SK-N-MC (cell line): ENCODE results near the gene GRAMD1C.

ENCODE experiments used
- DNase-seq: peaks from one replicate; pipeline ENCODE4 v3.0.0-alpha.2; 2011; ENCODE audit warnings: low read depth, low spot score
- H3K27ac ChIP-seq: fragments of 200-600 bp; sonication (generic); 2 replicates; pipeline ENCODE4 v1.5.1; 2016; ENCODE audit warnings: mixed run types
- H3K36me3 ChIP-seq: fragments of 200-600 bp; sonication (generic); 2 replicates; pipeline ENCODE4 v1.6.1; 2017; ENCODE audit warnings: antibody characterized with exemption, low read length, mixed read lengths; ENCODE audit not compliant: insufficient read depth
- H3K4me3 ChIP-seq: fragments of 200-600 bp; sonication (generic); 2 replicates; pipeline ENCODE4 v1.5.1; 2016
- H3K9ac ChIP-seq: fragments of 200-600 bp; sonication (generic); 2 replicates; pipeline ENCODE4 v1.8.0; 2017; ENCODE audit warnings: mixed run types, mixed read lengths; ENCODE audit not compliant: insufficient read length
- H3K9me3 ChIP-seq: fragments of 200-600 bp; sonication (generic); 2 replicates; pipeline ENCODE4 v1.6.1; 2017; ENCODE audit warnings: low read depth, mild to moderate bottlenecking, antibody characterized with exemption, low read length, moderate library complexity, mixed read lengths
- EZH2 ChIP-seq: fragments of 200-600 bp; sonication (generic); IDR thresholded peaks from one replicate; pipeline ENCODE4 v1.6.1; 2017; ENCODE audit warnings: antibody characterized with exemption
- FOXP2 ChIP-seq: optimal IDR thresholded peaks from 2 replicates; pipeline ENCODE3; 2011; ENCODE audit warnings: mild to moderate bottlenecking, moderate library complexity; ENCODE audit not compliant: insufficient read depth; ENCODE audit errors: extremely low read length, control extremely low read depth
- POLR2AphosphoS5 ChIP-seq: IDR thresholded peaks from 2 replicates; pipeline ENCODE4 v1.6.1; 2012; ENCODE audit warnings: mild to moderate bottlenecking, low read depth, low read length, borderline replicate concordance

GRAMD1C gene

GRCh38 chr3:113953677-113954076 is 115.1 kb downstream of the GRAMD1C start:
- H3K4me3 ChIP-seq = no peak overlapping the region
- no peaks in the 10 kb centered on the region for H3K9me3 ChIP-seq
- no peak for DNase-seq
- H3K36me3 ChIP-seq = no peaks in the 10 kb centered on the region
- TF ChIP-seq FOXP2 = no peak
- no peak overlapping the region for H3K27ac ChIP-seq
- H3K9ac ChIP-seq = no peak overlapping the region

- Histone ChIP-seq H3K36me3 (no peaks in the 10 kb centered on the region), H3K9me3 (no peaks in the 10 kb centered on the region), H3K27ac (no peak overlapping the region), H3K4me3 (no peak overlapping the region), H3K9ac (no peak overlapping the region)
- TF ChIP-seq FOXP2 = no peak
- no peak for TF ChIP-seq POLR2AphosphoS5
- TF ChIP-seq EZH2 = no peak
- no peak for DNase-seq
Observed at GRCh38 chr3:113954091-113954685, 115.6 kb downstream of the GRAMD1C start.

GRCh38 chr3:113963879-113964278 is 125.3 kb downstream of the GRAMD1C start:
- no peak for TF ChIP-seq POLR2AphosphoS5
- TF ChIP-seq FOXP2 = no peak
- TF ChIP-seq EZH2 = no peak
- no peak for DNase-seq
- no peak overlapping the region for H3K27ac ChIP-seq
- H3K36me3 ChIP-seq = no peaks in the 10 kb centered on the region
- no peaks in the 10 kb centered on the region for H3K9me3 ChIP-seq
- no peak overlapping the region for H3K9ac ChIP-seq
- no peak overlapping the region for H3K4me3 ChIP-seq

- no peak for TF ChIP-seq FOXP2
- TF ChIP-seq EZH2 = no peak
- no peak for TF ChIP-seq POLR2AphosphoS5
- H3K9me3 ChIP-seq = no peaks in the 10 kb centered on the region
- H3K9ac ChIP-seq = no peak overlapping the region
- no peaks in the 10 kb centered on the region for H3K36me3 ChIP-seq
- no peak overlapping the region for H3K4me3 ChIP-seq
- no peak for DNase-seq
- H3K27ac ChIP-seq = no peak overlapping the region
Observed at GRCh38 chr3:113966172-113966571, 127.6 kb downstream of the GRAMD1C start.

- Histone ChIP-seq H3K27ac (no peak overlapping the region), H3K9ac (no peak overlapping the region), H3K36me3 (no peaks in the 10 kb centered on the region), H3K9me3 (no peaks in the 10 kb centered on the region), H3K4me3 (no peak overlapping the region)
- TF ChIP-seq FOXP2 (no peak), POLR2AphosphoS5 (no peak), EZH2 (no peak)
- no peak for DNase-seq
Observed at GRCh38 chr3:113968986-113969385, 130.4 kb downstream of the GRAMD1C start.

GRCh38 chr3:113977822-113978221 is 139.2 kb downstream of the GRAMD1C start:
- no peaks in the 10 kb centered on the region for H3K9me3 ChIP-seq
- no peak for DNase-seq
- no peaks in the 10 kb centered on the region for H3K36me3 ChIP-seq
- TF ChIP-seq POLR2AphosphoS5 (no peak), EZH2 (no peak), FOXP2 (no peak)
- H3K9ac ChIP-seq = no peak overlapping the region
- H3K27ac ChIP-seq = no peak overlapping the region
- H3K4me3 ChIP-seq = no peak overlapping the region

- Histone ChIP-seq H3K27ac (no peak overlapping the region), H3K36me3 (no peaks in the 10 kb centered on the region), H3K4me3 (no peak overlapping the region), H3K9ac (no peak overlapping the region), H3K9me3 (no peaks in the 10 kb centered on the region)
- TF ChIP-seq EZH2 = no peak
- TF ChIP-seq FOXP2 = no peak
- TF ChIP-seq POLR2AphosphoS5 = no peak
- no peak for DNase-seq
Observed at GRCh38 chr3:113979916-113980315, 141.3 kb downstream of the GRAMD1C start.

- Histone ChIP-seq H3K9me3 (no peaks in the 10 kb centered on the region), H3K4me3 (no peak overlapping the region), H3K9ac (no peak overlapping the region), H3K27ac (no peak overlapping the region), H3K36me3 (no peaks in the 10 kb centered on the region)
- DNase-seq = no peak
- no peak for TF ChIP-seq EZH2
- no peak for TF ChIP-seq POLR2AphosphoS5
- TF ChIP-seq FOXP2 = no peak
Observed at GRCh38 chr3:113981803-113982202, 143.2 kb downstream of the GRAMD1C start.

- no peaks in the 10 kb centered on the region for H3K36me3 ChIP-seq
- TF ChIP-seq EZH2 = no peak
- no peak overlapping the region for H3K27ac ChIP-seq
- no peaks in the 10 kb centered on the region for H3K9me3 ChIP-seq
- DNase-seq = no peak
- no peak overlapping the region for H3K4me3 ChIP-seq
- no peak overlapping the region for H3K9ac ChIP-seq
Observed at GRCh38 chr3:113983544-113983943, 145.0 kb downstream of the GRAMD1C start.

GRCh38 chr3:113985541-113985940 is 147.0 kb downstream of the GRAMD1C start:
- Histone ChIP-seq H3K27ac (no peak overlapping the region), H3K4me3 (no peak overlapping the region), H3K36me3 (no peaks in the 10 kb centered on the region), H3K9me3 (no peaks in the 10 kb centered on the region), H3K9ac (no peak overlapping the region)
- no peak for TF ChIP-seq EZH2
- no peak for TF ChIP-seq POLR2AphosphoS5
- TF ChIP-seq FOXP2 = no peak
- DNase-seq = no peak
